MM.1S (cell line): Measurements from ENCODE around the gene B3GAT3.

ENCODE experiments used
- DNase-seq: peaks from one replicate; pipeline ENCODE4 v3.0.0-alpha.2; 2015
- H2AFZ ChIP-seq: fragments of 300-600 bp; sonication (generic); 2 replicates; pipeline ENCODE4 v1.6.0; 2016; ENCODE audit warnings: antibody characterized with exemption, low read length
- H3F3A ChIP-seq: fragments of 300-600 bp; sonication (generic); 2 replicates; pipeline ENCODE4 v1.6.1; 2016; ENCODE audit warnings: mild to moderate bottlenecking, antibody characterized with exemption, low read length, moderate library complexity, mixed read lengths; ENCODE audit not compliant: insufficient read depth
- H3K27ac ChIP-seq: fragments of 300-600 bp; sonication (generic); 2 replicates; pipeline ENCODE4 v1.5.1; 2016; ENCODE audit warnings: mild to moderate bottlenecking, low read length
- H3K27me3 ChIP-seq: fragments of 300-600 bp; sonication (generic); replicated peaks from 2 replicates; pipeline ENCODE4 v1.6.0; 2016; ENCODE audit warnings: low read length; ENCODE audit not compliant: insufficient read depth
- H3K36me3 ChIP-seq: fragments of 300-600 bp; sonication (generic); replicated peaks from 2 replicates; pipeline ENCODE4 v1.6.1; 2016; ENCODE audit warnings: mild to moderate bottlenecking, low read length, mixed read lengths; ENCODE audit not compliant: insufficient read depth
- H3K4me1 ChIP-seq: fragments of 300-600 bp; sonication (generic); 2 replicates; pipeline ENCODE4 v1.6.1; 2016; ENCODE audit warnings: low read length, mixed read lengths
- H3K4me2 ChIP-seq: fragments of 300-600 bp; sonication (generic); 2 replicates; pipeline ENCODE4 v1.6.0; 2016; ENCODE audit warnings: low read depth, low read length
- H3K4me3 ChIP-seq: fragments of 300-600 bp; sonication (generic); 2 replicates; pipeline ENCODE4 v1.5.1; 2016; ENCODE audit warnings: low read length, mixed read lengths
- H3K79me2 ChIP-seq: fragments of 300-600 bp; sonication (generic); 2 replicates; pipeline ENCODE4 v1.6.1; 2016; ENCODE audit warnings: mixed run types, low read length, mixed read lengths
- H3K9ac ChIP-seq: fragments of 300-600 bp; sonication (generic); 2 replicates; pipeline ENCODE4 v1.6.1; 2016; ENCODE audit warnings: low read length, mixed read lengths
- H3K9me2 ChIP-seq: fragments of 300-600 bp; sonication (generic); replicated peaks from 2 replicates; pipeline ENCODE4 v1.6.1; 2016; ENCODE audit warnings: mild to moderate bottlenecking, low read length, mixed read lengths; ENCODE audit not compliant: insufficient read depth
- H3K9me3 ChIP-seq: fragments of 300-600 bp; sonication (generic); replicated peaks from 2 replicates; pipeline ENCODE4 v1.6.1; 2016; ENCODE audit warnings: mild to moderate bottlenecking, low read length, mixed read lengths; ENCODE audit not compliant: insufficient read depth
- H4K20me1 ChIP-seq: fragments of 300-600 bp; sonication (generic); 2 replicates; pipeline ENCODE4 v1.6.1; 2016; ENCODE audit warnings: mild to moderate bottlenecking, low read length, moderate library complexity, mixed read lengths; ENCODE audit not compliant: insufficient read depth
- EZH2 ChIP-seq: fragments of 300-600 bp; sonication (generic); optimal IDR thresholded peaks from 2 replicates; pipeline ENCODE3; 2017; ENCODE audit warnings: low read depth, mild to moderate bottlenecking, antibody characterized with exemption, low read length, mixed read lengths
- EZH2phosphoT487 ChIP-seq: fragments of 300-600 bp; sonication (generic); IDR thresholded peaks from 2 replicates; pipeline ENCODE4 v1.6.1; 2018; ENCODE audit warnings: antibody characterized with exemption, low read length
- TF ChIP-seq, protein P1 (sequence below): fragments of 300-600 bp; sonication (generic); IDR thresholded peaks from 2 replicates; pipeline ENCODE4 v1.5.1; 2016; ENCODE audit warnings: antibody characterized with exemption, low read length, mixed read lengths

The B3GAT3 gene

DNA sequence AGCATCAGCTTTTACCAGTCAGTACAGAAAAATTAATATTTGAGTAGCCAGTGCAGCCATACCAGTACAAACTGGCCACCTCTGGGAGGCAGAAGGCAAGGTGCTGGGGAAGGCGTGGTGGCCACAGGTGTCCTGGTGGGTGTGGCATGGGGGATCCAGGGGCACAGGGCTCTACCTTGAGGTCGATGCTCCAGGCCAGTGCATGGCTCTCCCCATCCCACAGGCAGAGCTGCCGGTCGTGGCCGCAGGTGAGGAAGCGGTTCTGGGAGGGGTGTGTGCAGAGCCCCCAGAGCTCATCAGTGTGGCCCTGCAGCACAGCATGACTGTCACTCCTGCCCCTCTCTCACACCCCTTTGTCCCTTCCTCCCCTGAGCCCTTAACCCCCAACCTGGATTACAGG is 16.3 kb downstream of the B3GAT3 start:
- H3K9ac ChIP-seq, result no peak overlapping the region
- no peaks in the 10 kb centered on the region for H4K20me1 ChIP-seq
- no peaks in the 10 kb centered on the region for H3K9me3 ChIP-seq
- no peaks in the 10 kb centered on the region for H3K4me1 ChIP-seq
- TF ChIP-seq, protein P1, sequence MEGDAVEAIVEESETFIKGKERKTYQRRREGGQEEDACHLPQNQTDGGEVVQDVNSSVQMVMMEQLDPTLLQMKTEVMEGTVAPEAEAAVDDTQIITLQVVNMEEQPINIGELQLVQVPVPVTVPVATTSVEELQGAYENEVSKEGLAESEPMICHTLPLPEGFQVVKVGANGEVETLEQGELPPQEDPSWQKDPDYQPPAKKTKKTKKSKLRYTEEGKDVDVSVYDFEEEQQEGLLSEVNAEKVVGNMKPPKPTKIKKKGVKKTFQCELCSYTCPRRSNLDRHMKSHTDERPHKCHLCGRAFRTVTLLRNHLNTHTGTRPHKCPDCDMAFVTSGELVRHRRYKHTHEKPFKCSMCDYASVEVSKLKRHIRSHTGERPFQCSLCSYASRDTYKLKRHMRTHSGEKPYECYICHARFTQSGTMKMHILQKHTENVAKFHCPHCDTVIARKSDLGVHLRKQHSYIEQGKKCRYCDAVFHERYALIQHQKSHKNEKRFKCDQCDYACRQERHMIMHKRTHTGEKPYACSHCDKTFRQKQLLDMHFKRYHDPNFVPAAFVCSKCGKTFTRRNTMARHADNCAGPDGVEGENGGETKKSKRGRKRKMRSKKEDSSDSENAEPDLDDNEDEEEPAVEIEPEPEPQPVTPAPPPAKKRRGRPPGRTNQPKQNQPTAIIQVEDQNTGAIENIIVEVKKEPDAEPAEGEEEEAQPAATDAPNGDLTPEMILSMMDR, result no peak
- TF ChIP-seq EZH2 (no peak), EZH2phosphoT487 (no peak)
- H3K4me3 ChIP-seq, result no peak overlapping the region
- no peaks in the 10 kb centered on the region for H3K36me3 ChIP-seq
- H3K27me3 ChIP-seq, result no peaks in the 10 kb centered on the region
- H3K27ac ChIP-seq, result no peak overlapping the region
- H3K9me2 ChIP-seq, result no peaks in the 10 kb centered on the region
- H3F3A ChIP-seq, result peaks cover 9% of the 10 kb centered on the region
- no peak overlapping the region for H2AFZ ChIP-seq
- peaks cover 10% of the 10 kb centered on the region for H3K79me2 ChIP-seq
- no peak for DNase-seq
- H3K4me2 ChIP-seq, result no peak overlapping the region

DNA sequence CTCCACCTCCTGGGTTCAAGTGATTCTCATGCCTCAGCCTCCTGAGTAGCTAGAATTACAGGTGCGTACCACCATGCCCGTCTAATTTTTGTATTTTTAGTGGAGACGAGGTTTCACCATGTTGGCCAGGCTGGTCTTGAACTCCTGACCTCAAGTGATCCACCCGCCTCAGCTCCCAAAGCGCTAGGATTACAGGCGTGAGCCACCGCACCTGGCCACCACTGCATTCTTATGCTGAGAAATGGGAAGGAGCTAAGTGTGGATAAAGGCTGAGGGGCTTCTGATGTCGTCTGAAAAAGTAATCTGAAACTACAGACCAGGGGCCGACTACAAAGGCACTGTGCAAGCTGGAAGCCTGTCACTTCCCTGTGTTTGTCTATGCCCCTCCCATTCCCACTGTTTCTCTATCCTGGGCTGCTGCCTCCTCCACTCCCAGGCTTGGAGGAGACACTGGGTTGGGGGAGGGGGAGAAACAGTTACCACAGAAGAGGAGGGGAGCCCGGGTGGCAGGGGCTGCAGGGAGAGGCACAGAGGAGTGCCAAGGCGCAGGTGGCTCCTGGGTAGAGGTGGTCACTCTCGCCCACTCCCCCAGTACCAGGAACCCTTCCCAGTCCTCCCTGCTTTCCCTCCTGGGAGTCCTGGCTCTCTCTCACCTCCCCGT is 17.2 kb downstream of the B3GAT3 start:
- no peaks in the 10 kb centered on the region for H3K9me2 ChIP-seq
- H3K4me3 ChIP-seq, result no peak overlapping the region
- peaks cover 4% of the 10 kb centered on the region; the same call in 1 of the 2 replicates for H3K4me1 ChIP-seq
- no peak overlapping the region for H3K4me2 ChIP-seq
- TF ChIP-seq EZH2phosphoT487 (no peak), EZH2 (no peak)
- TF ChIP-seq, protein P1, result no peak
- no peaks in the 10 kb centered on the region for H3K9me3 ChIP-seq
- H3K9ac ChIP-seq, result no peak overlapping the region
- H2AFZ ChIP-seq, result no peak overlapping the region
- H3K27me3 ChIP-seq, result no peaks in the 10 kb centered on the region
- no peak for DNase-seq
- peaks cover 19% of the 10 kb centered on the region for H3K79me2 ChIP-seq
- H3F3A ChIP-seq, result peaks cover 16% of the 10 kb centered on the region
- H4K20me1 ChIP-seq, result no peaks in the 10 kb centered on the region
- no peak overlapping the region for H3K27ac ChIP-seq
- no peaks in the 10 kb centered on the region; the same call in 1 of the 2 replicates for H3K36me3 ChIP-seq

DNA sequence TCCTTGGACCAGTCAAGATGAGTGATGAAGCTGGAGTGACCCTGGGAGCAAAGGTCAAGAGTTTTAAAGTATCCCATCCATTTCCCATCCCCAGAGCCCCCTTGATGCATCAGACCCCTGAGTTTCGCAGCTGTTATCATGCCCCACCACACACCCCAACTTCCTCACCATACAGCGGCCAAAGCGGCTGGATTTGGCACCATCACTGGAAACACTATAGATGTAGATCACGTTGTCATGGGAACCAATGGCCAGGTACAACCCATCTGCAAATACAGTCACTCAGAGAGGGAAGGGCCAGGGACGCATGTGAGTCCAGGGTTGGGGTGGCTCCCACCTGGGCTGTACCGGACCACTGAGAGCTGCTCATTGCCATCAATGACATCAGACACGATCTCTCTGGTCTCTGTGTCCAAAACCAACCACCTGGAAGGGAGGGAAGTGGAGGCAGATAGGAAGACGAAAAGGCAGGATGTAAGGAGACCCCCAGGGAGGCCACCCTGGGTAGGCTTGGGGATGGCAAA is 17.9 kb downstream of the B3GAT3 start:
- Histone ChIP-seq H3K9ac (no peak overlapping the region), H3K36me3 (no peaks in the 10 kb centered on the region; the same call in 1 of the 2 replicates), H3K27ac (no peak overlapping the region), H2AFZ (no peak overlapping the region), H3K27me3 (no peaks in the 10 kb centered on the region), H3K9me3 (no peaks in the 10 kb centered on the region), H3K9me2 (no peaks in the 10 kb centered on the region), H3F3A (peaks cover 17% of the 10 kb centered on the region), H3K4me1 (peaks cover 6% of the 10 kb centered on the region), H3K79me2 (peaks cover 24% of the 10 kb centered on the region), H3K4me3 (no peak overlapping the region), H4K20me1 (no peaks in the 10 kb centered on the region), H3K4me2 (no peak overlapping the region)
- DNase-seq, result no peak
- TF ChIP-seq, protein P1, result no peak
- TF ChIP-seq EZH2phosphoT487 (no peak), EZH2 (no peak)
